Measurements from ENCODE around the gene OCEL1. TPM values are rescaled to one million over a fixed set of nuclear protein-coding genes. Genes with fewer than 3 reads are reported as not detected.
A peak's percentile ranks its signal among the peaks of the same experiment; 100 is the strongest.

OCEL1 gene
- total and polyA plus RNA-seq, 2 of the 13 experiments (the other 11 are each of a cell fraction or from before 2014, with no cell fraction given): 10.6 to 17.2 TPM

DNA sequence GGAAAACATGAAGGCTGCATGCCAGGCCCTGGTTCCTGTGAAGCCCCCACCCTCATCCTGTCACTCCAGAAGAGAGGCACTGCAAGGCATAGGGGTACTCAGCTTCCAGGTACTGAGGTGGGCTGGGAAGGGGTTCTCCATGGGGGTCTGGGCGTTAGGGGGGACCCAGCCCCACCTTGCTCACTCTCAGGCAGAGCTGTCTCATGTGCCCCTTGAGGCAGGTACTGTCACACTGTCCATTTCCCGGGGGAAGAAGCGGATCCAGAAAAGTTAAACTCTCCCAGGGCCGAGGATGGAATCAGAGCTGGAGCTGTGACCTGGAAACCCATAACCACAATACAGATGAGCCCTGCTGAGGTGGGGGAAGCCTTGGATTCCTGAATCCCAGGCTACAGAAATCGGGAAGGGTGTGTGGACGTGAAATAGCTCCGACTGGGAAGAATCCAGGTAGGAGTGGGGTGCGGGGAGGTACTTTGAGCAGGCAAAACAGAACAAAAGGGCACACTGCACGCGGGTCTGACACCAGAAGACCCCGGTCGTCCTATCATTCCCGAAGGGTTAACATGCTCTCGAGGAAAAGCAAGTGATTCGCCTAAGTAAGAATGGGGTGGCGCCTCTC, 11.4 kb upstream of the OCEL1 start (continued):
- TF ChIP-seq IKZF4 (CRISPR knock-in tag; IDR thresholded peaks at IDR 0.05; ENCODE audit: borderline replicate concordance, low read depth, not compliant biosample characterization) (no peak), NCOA1 (CRISPR knock-in tag; IDR thresholded peaks at IDR 0.05) (no peak), ZNF792 (CRISPR knock-in tag; IDR thresholded peaks at IDR 0.05) (no peak), TAF15 (IDR thresholded peaks at IDR 0.05; ENCODE audit: low read depth, low read length, poor library complexity, severe bottlenecking) (no peak), ZNF878 (CRISPR knock-in tag; IDR thresholded peaks at IDR 0.05) (0 out of 2 replicates have a peak, but pooled peaks have one; percentile 1), EHMT2 (IDR thresholded peaks at IDR 0.05; ENCODE audit: borderline replicate concordance, low read depth, low read length) (no peak), ZNF441 (CRISPR knock-in tag; IDR thresholded peaks at IDR 0.05; ENCODE audit: borderline replicate concordance) (0 out of 2 replicates have a peak, but pooled peaks have one; percentile 20), ZNF224 (CRISPR knock-in tag; IDR thresholded peaks at IDR 0.05) (no peak), ETV5 (CRISPR knock-in tag; IDR thresholded peaks at IDR 0.05; ENCODE audit: borderline replicate concordance) (no peak), KLF13 (CRISPR knock-in tag; IDR thresholded peaks at IDR 0.05) (no peak; the same call in 1 of the 2 replicates), RELA (CRISPR knock-in tag; IDR thresholded peaks at IDR 0.05) (no peak), ZNF326 (CRISPR knock-in tag; IDR thresholded peaks at IDR 0.05; ENCODE audit: borderline replicate concordance) (no peak), ZNF879 (CRISPR knock-in tag; IDR thresholded peaks at IDR 0.05) (no peak), IRX3 (CRISPR knock-in tag; IDR thresholded peaks at IDR 0.05; ENCODE audit: borderline replicate concordance, low read depth) (no peak), KDM5A (IDR thresholded peaks at IDR 0.05; ENCODE audit: borderline replicate concordance, low read length) (no peak), ELF4 (CRISPR knock-in tag; IDR thresholded peaks at IDR 0.05; ENCODE audit: borderline replicate concordance) (no peak), ZNF451 (CRISPR knock-in tag; IDR thresholded peaks at IDR 0.05) (no peak), ISX (CRISPR knock-in tag; conservative IDR thresholded peaks at IDR 0.05) (no peak), PAF1 (CRISPR knock-in tag; IDR thresholded peaks at IDR 0.05) (0 out of 2 replicates have a peak, but pooled peaks have one; percentile 24), ZNF558 (CRISPR knock-in tag; IDR thresholded peaks at IDR 0.05; ENCODE audit: borderline replicate concordance) (0 out of 2 replicates have a peak, but pooled peaks have one; percentile 12), ZNF484 (CRISPR knock-in tag; IDR thresholded peaks at IDR 0.05; ENCODE audit: borderline replicate concordance, low read depth) (no peak), NONO (IDR thresholded peaks at IDR 0.05) (no peak), NONO (CRISPR knock-in tag; conservative IDR thresholded peaks at IDR 0.05) (no peak), ZNF850 (CRISPR knock-in tag; conservative IDR thresholded peaks at IDR 0.05) (no peak), KLF9 (CRISPR knock-in tag; IDR thresholded peaks at IDR 0.05; ENCODE audit: low read depth) (no peak), AGO2 (optimal IDR thresholded peaks at IDR 0.05; ENCODE audit: low read depth, low read length) (no peak), ZNF674 (CRISPR knock-in tag; IDR thresholded peaks at IDR 0.05; ENCODE audit: low read depth) (no peak), NFRKB (IDR thresholded peaks at IDR 0.05) (no peak), SMYD3 (CRISPR knock-in tag; IDR thresholded peaks at IDR 0.05) (no peak)
- TF ChIP-seq, protein P1, sequence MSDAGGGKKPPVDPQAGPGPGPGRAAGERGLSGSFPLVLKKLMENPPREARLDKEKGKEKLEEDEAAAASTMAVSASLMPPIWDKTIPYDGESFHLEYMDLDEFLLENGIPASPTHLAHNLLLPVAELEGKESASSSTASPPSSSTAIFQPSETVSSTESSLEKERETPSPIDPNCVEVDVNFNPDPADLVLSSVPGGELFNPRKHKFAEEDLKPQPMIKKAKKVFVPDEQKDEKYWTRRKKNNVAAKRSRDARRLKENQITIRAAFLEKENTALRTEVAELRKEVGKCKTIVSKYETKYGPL (CRISPR knock-in tag; IDR thresholded peaks at IDR 0.05): no peak
- TF ChIP-seq, protein P2, sequence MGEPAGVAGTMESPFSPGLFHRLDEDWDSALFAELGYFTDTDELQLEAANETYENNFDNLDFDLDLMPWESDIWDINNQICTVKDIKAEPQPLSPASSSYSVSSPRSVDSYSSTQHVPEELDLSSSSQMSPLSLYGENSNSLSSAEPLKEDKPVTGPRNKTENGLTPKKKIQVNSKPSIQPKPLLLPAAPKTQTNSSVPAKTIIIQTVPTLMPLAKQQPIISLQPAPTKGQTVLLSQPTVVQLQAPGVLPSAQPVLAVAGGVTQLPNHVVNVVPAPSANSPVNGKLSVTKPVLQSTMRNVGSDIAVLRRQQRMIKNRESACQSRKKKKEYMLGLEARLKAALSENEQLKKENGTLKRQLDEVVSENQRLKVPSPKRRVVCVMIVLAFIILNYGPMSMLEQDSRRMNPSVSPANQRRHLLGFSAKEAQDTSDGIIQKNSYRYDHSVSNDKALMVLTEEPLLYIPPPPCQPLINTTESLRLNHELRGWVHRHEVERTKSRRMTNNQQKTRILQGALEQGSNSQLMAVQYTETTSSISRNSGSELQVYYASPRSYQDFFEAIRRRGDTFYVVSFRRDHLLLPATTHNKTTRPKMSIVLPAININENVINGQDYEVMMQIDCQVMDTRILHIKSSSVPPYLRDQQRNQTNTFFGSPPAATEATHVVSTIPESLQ (CRISPR knock-in tag; conservative IDR thresholded peaks at IDR 0.05): no peak

Measured in HepG2 (cell line).